Keratinocyte (primary cell): ENCODE data around the gene KCNG2. TPM values are rescaled to one million over a fixed set of nuclear protein-coding genes. Genes with fewer than 3 reads are reported as not detected.

ENCODE experiments used
- DNase-seq: peaks from one replicate; pipeline ENCODE4 v3.0.0-alpha.2; 2011; ENCODE audit warnings: low read depth, missing footprints, low spot score
- FAIRE-seq: peaks from 2 replicates; lab custom pipeline; 2011; peaks lifted over from hg19 to GRCh38; lab: Jason Lieb, UNC
- H2AFZ ChIP-seq: 2 replicates; pipeline ENCODE4 v1.6.0; 2012; ENCODE audit warnings: low read length, control low read depth, inconsistent platforms; ENCODE audit not compliant: control insufficient read depth
- H3K27ac ChIP-seq: 2 replicates; pipeline ENCODE4 v1.5.1; 2011; ENCODE audit warnings: low read length; ENCODE audit not compliant: control insufficient read depth, insufficient read depth
- H3K27me3 ChIP-seq: 3 replicates; pipeline ENCODE4 v1.6.0; 2011; ENCODE audit warnings: low read length; ENCODE audit not compliant: control insufficient read depth, insufficient read depth; ENCODE audit errors: extremely low read depth
- H3K36me3 ChIP-seq, 2 experiments: 2 replicates in 1 of 2; 3 replicates in 1 of 2; pipeline ENCODE4 v1.5.1; 2011; ENCODE audit warnings: low read length in 2 of 2, mild to moderate bottlenecking in 1 of 2; ENCODE audit not compliant: control insufficient read depth in 2 of 2, insufficient read depth in 2 of 2; ENCODE audit errors: extremely low read depth in 1 of 2
- H3K4me1 ChIP-seq: 3 replicates; pipeline ENCODE4 v1.5.1; 2011; ENCODE audit warnings: low read length; ENCODE audit not compliant: control insufficient read depth, insufficient read depth; ENCODE audit errors: extremely low read depth
- H3K4me2 ChIP-seq: 3 replicates; pipeline ENCODE4 v1.6.0; 2011; ENCODE audit warnings: low read depth, low read length; ENCODE audit not compliant: control insufficient read depth, insufficient read depth; ENCODE audit errors: extremely low read depth
- H3K4me3 ChIP-seq, 3 experiments: fragments of 200-600 bp in 1 of 3; sonication (generic) in 1 of 3; 2 replicates in 2 of 3; 3 replicates in 1 of 3; pipeline ENCODE4 v1.5.1; 2011 to 2016; ENCODE audit warnings: low read length in 3 of 3, mild to moderate bottlenecking in 3 of 3, control low read depth in 2 of 3, inconsistent platforms in 1 of 3, low read depth in 1 of 3, mixed read lengths in 1 of 3, mixed run types in 1 of 3, moderate library complexity in 1 of 3; ENCODE audit not compliant: control insufficient read depth in 2 of 3, insufficient read depth in 2 of 3; ENCODE audit errors: extremely low read depth in 1 of 3
- H3K79me2 ChIP-seq: 2 replicates; pipeline ENCODE4 v1.6.0; 2012; ENCODE audit warnings: low read length; ENCODE audit not compliant: control insufficient read depth, insufficient read depth
- H3K9ac ChIP-seq: 3 replicates; pipeline ENCODE4 v1.6.0; 2011; ENCODE audit warnings: low read length; ENCODE audit not compliant: control insufficient read depth, insufficient read depth; ENCODE audit errors: extremely low read depth
- H3K9me1 ChIP-seq: 3 replicates; pipeline ENCODE4 v1.6.0; 2011; ENCODE audit warnings: low read length; ENCODE audit not compliant: control insufficient read depth, insufficient read depth; ENCODE audit errors: extremely low read depth
- H3K9me3 ChIP-seq: 2 replicates; pipeline ENCODE4 v1.5.1; 2012; ENCODE audit warnings: low read depth, low read length; ENCODE audit not compliant: control insufficient read depth
- H4K20me1 ChIP-seq: 3 replicates; pipeline ENCODE4 v1.6.0; 2011; ENCODE audit warnings: low read length; ENCODE audit not compliant: control insufficient read depth, insufficient read depth; ENCODE audit errors: extremely low read depth
- CTCF ChIP-seq, 3 experiments: IDR thresholded peaks in 1 of 3; conservative IDR thresholded peaks in 1 of 3; optimal IDR thresholded peaks in 1 of 3; 2 replicates in 2 of 3; 3 replicates in 1 of 3; pipeline versions ENCODE3 to v1.5.1; 2011; ENCODE audit warnings: low read length in 3 of 3, mild to moderate bottlenecking in 3 of 3, moderate library complexity in 2 of 3, control low read depth in 1 of 3, inconsistent platforms in 1 of 3; ENCODE audit not compliant: insufficient read depth in 2 of 3; ENCODE audit errors: extremely low read depth in 1 of 3
- EZH2 ChIP-seq: IDR thresholded peaks from one replicate; pipeline ENCODE4 v1.6.1; 2012; ENCODE audit warnings: inconsistent platforms, mild to moderate bottlenecking, low read length, moderate library complexity
- dilution Hi-C: fragments of 300-500 bp; cut with MboI; formaldehyde crosslinking; loops from one replicate; pipeline ENCODE4 v1.7.0; 2020; ENCODE audit warnings: low sequenced_read_pairs; ENCODE audit not compliant: extremely low pct_ligation_motif_present
- polyA plus RNA-seq, 5 experiments: library from polyadenylated mRNA; depleted of rRNA in 3 of 5; stranded (reverse) in 3 of 5; stranded (forward) in 1 of 5; unstranded in 1 of 5; fragments of >200 nt; gene quantifications; 1 replicate in 1 of 5; 2 replicates in 3 of 5; 3 replicates in 1 of 5; pipeline versions ENCODE4 v1.2.1 to v1.2.3, GENCODE V29; 2011 to 2012; ENCODE audit warnings: missing spikeins in 2 of 5, low read depth in 1 of 5, low replicate concordance in 1 of 5

Gene KCNG2
- polyA plus RNA-seq, 1 donor (not counting 4 experiments of a cell fraction or from before 2014, with no cell fraction given), result not detected

- Histone ChIP-seq H3K79me2 (no peaks in the 10 kb centered on the region), H3K27me3 (no peaks in the 10 kb centered on the region), H3K4me2 (no peak overlapping the region), H3K36me3 (peaks cover 5 to 9% of the 10 kb centered on the region in 2 experiments), H3K9me1 (no peaks in the 10 kb centered on the region), H4K20me1 (no peaks in the 10 kb centered on the region), H3K4me3 (no peak overlapping the region), H3K4me1 (no peaks in the 10 kb centered on the region), H3K27ac (no peak overlapping the region), H2AFZ (no peak overlapping the region), H3K9ac (no peak overlapping the region), H3K9me3 (peaks cover 36% of the 10 kb centered on the region)
- DNase-seq (no peak), FAIRE-seq (no peak)
- no peak for TF ChIP-seq CTCF (optimal IDR thresholded peaks at IDR 0.05 in 1 of 3, IDR thresholded peaks at IDR 0.05 in 1 of 3, conservative IDR thresholded peaks at IDR 0.05 in 1 of 3; ENCODE audit: extremely low read depth in 1 of 3, insufficient read depth in 2 of 3, low read length in 3 of 3)
- TF ChIP-seq EZH2, result no peak
- dilution Hi-C loops, result no loop called here
These were observed 100.3 kb downstream of the KCNG2 start for GRCh38 chr18:79897940-79898625.

DNA sequence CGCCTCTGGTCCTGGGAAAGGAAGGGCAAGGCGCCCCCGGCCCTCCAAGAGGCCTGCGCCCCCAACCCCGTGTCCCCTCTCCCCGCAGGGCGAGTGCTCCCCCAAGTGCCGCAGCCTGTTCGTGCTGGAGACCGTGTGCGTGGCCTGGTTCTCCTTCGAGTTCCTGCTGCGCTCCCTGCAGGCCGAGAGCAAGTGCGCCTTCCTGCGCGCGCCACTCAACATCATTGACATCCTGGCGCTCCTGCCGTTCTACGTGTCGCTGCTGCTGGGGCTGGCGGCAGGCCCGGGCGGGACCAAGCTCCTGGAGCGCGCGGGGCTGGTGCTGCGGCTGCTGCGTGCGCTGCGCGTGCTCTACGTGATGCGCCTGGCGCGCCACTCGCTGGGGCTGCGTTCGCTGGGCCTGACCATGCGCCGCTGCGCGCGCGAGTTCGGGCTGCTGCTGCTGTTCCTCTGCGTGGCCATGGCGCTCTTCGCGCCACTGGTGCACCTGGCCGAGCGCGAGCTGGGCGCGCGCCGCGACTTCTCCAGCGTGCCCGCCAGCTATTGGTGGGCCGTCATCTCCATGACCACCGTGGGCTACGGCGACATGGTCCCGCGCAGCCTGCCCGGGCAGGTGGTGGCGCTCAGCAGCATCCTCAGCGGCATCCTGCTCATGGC is 101.3 kb downstream of the KCNG2 start:
- Histone ChIP-seq H3K9me3 (peaks cover 33% of the 10 kb centered on the region), H3K9ac (no peak overlapping the region), H4K20me1 (no peaks in the 10 kb centered on the region), H3K4me2 (no peak overlapping the region), H3K27me3 (no peaks in the 10 kb centered on the region), H3K27ac (no peak overlapping the region), H3K36me3 (peaks cover 8 to 9% of the 10 kb centered on the region in 2 experiments), H3K4me1 (no peaks in the 10 kb centered on the region), H3K9me1 (no peaks in the 10 kb centered on the region), H3K79me2 (no peaks in the 10 kb centered on the region), H2AFZ (no peak overlapping the region), H3K4me3 (no peak overlapping the region)
- no peak for DNase-seq
- FAIRE-seq, result no peak
- TF ChIP-seq CTCF (optimal IDR thresholded peaks at IDR 0.05 in 1 of 3, IDR thresholded peaks at IDR 0.05 in 1 of 3, conservative IDR thresholded peaks at IDR 0.05 in 1 of 3; ENCODE audit: extremely low read depth in 1 of 3, insufficient read depth in 2 of 3, low read length in 3 of 3) (no peak), EZH2 (no peak)
- dilution Hi-C loops, result no loop called here
